B cell (primary cell): ENCODE data around the gene TSPO. TPM values are rescaled to one million over a fixed set of nuclear protein-coding genes. Genes with fewer than 3 reads are reported as not detected.

Experiments used
- ATAC-seq: fragments of 200-7000 bp; cut with Tn5 transposase; one replicate; pipeline ENCODE4 v1.10.0; 2021; ENCODE audit warnings: low read depth, mild to moderate bottlenecking, moderate number of reproducible peaks, moderate library complexity
- CTCF ChIA-PET: fragments of 350-600 bp; sonication (Branson Sonifier 250); formaldehyde crosslinking; loops from one replicate; lab custom pipeline; 2021; ENCODE audit warnings: antibody characterized with exemption, inconsistent platforms; lab: Charles Lee
- POLR2A ChIA-PET: fragments of 350-600 bp; sonication (Branson Sonifier 250); formaldehyde crosslinking; loops from one replicate; lab custom pipeline; 2021; ENCODE audit warnings: antibody characterized with exemption; lab: Charles Lee
- DNase-seq: peaks from one replicate; pipeline ENCODE4 v3.0.0; 2013
- H2AFZ ChIP-seq: 2 replicates; pipeline ENCODE4 v1.6.1; 2012; ENCODE audit warnings: mild to moderate bottlenecking, low read depth, low read length; ENCODE audit not compliant: insufficient read depth, poor library complexity, severe bottlenecking
- H3K27ac ChIP-seq, 2 donors: 1 replicate in 1 of 2; 2 replicates in 1 of 2; pipeline ENCODE4 v1.5.1; 2012 to 2013; ENCODE audit warnings: low read length in 2 of 2, mild to moderate bottlenecking in 2 of 2, moderate library complexity in 1 of 2
- H3K27me3 ChIP-seq, 4 experiments: fragments of 200-600 bp in 1 of 4; sonication (generic) in 1 of 4; replicated peaks in 1 of 4; 1 replicate in 2 of 4; 2 replicates in 2 of 4; pipeline versions ENCODE4 v1.6.1 to v1.7.0; 2013 to 2016; ENCODE audit warnings: low read length in 3 of 4, mild to moderate bottlenecking in 2 of 4, mixed read lengths in 1 of 4, moderate library complexity in 1 of 4; ENCODE audit not compliant: insufficient read depth in 4 of 4, control insufficient read depth in 3 of 4; ENCODE audit errors: control extremely low read depth in 1 of 4
- H3K36me3 ChIP-seq, 2 experiments: replicated peaks in 1 of 2; 1 replicate in 1 of 2; 2 replicates in 1 of 2; pipeline versions ENCODE4 v1.6.1 to v1.7.1; 2013; ENCODE audit warnings: low read length in 1 of 2; ENCODE audit not compliant: insufficient read depth in 2 of 2, control insufficient read depth in 1 of 2; ENCODE audit errors: control extremely low read depth in 1 of 2, extremely low read depth in 1 of 2
- H3K4me1 ChIP-seq, 2 donors: fragments of 200-600 bp in 1 of 2; sonication (generic) in 1 of 2; 1 replicate in 1 of 2; 2 replicates in 1 of 2; pipeline versions ENCODE4 v1.5.1 to v1.6.1; 2013 to 2017; ENCODE audit warnings: low read length in 2 of 2; ENCODE audit not compliant: control insufficient read depth in 2 of 2, insufficient read depth in 2 of 2
- H3K4me2 ChIP-seq: replicated peaks from 2 replicates; pipeline ENCODE3; 2012; ENCODE audit warnings: mild to moderate bottlenecking, low read depth, low read length; ENCODE audit not compliant: poor library complexity, severe bottlenecking
- H3K4me3 ChIP-seq, 5 experiments: fragments of 200-600 bp in 1 of 5; sonication (generic) in 1 of 5; 1 replicate in 3 of 5; 2 replicates in 2 of 5; pipeline versions ENCODE4 v1.5.1 to v1.7.0; 2011 to 2016; ENCODE audit warnings: low read length in 4 of 5, mild to moderate bottlenecking in 4 of 5, low read depth in 2 of 5, control low read depth in 1 of 5, moderate library complexity in 1 of 5; ENCODE audit not compliant: insufficient read depth in 1 of 5; ENCODE audit errors: control extremely low read depth in 1 of 5, extremely low read depth in 1 of 5
- H3K79me2 ChIP-seq: fragments of 200-600 bp; sonication (generic); one replicate; pipeline ENCODE4 v1.6.0; 2016; ENCODE audit warnings: low read length; ENCODE audit not compliant: control insufficient read depth, insufficient read depth
- H3K9ac ChIP-seq: fragments of 200-600 bp; sonication (generic); 2 replicates; pipeline ENCODE4 v1.6.1; 2017; ENCODE audit warnings: mild to moderate bottlenecking, low read length, moderate library complexity
- H3K9me3 ChIP-seq, 3 donors: one replicate each; pipeline versions ENCODE4 v1.6.1 to v1.7.1; 2013; ENCODE audit warnings: low read length in 2 of 3; ENCODE audit not compliant: control insufficient read depth in 2 of 3, insufficient read depth in 1 of 3; ENCODE audit errors: control extremely low read depth in 1 of 3
- H4K20me1 ChIP-seq: 2 replicates; pipeline ENCODE4 v1.6.0; 2012; ENCODE audit warnings: mild to moderate bottlenecking, low read length; ENCODE audit not compliant: insufficient read depth, control insufficient read depth, poor library complexity, severe bottlenecking
- H3K27ac Mint-ChIP-seq: one replicate; pipeline ENCODE4 v1.8.0; 2021; ENCODE audit warnings: mixed read lengths
- H3K27me3 Mint-ChIP-seq: one replicate; pipeline ENCODE4 v1.8.0; 2021; ENCODE audit warnings: mixed read lengths
- H3K4me1 Mint-ChIP-seq: one replicate; pipeline ENCODE4 v1.8.0; 2021; ENCODE audit warnings: mixed read lengths
- H3K4me3 Mint-ChIP-seq: one replicate; pipeline ENCODE4 v1.8.0; 2021; ENCODE audit warnings: mixed read lengths
- H3K9me3 Mint-ChIP-seq: one replicate; pipeline ENCODE4 v1.8.0; 2022; ENCODE audit warnings: mixed read lengths; ENCODE audit not compliant: insufficient read depth
- CTCF ChIP-seq: fragments of 200-600 bp; IDR thresholded peaks from one replicate; pipeline ENCODE4 v1.8.0; 2022; ENCODE audit warnings: antibody characterized with exemption, mild to moderate bottlenecking
- EZH2 ChIP-seq: IDR thresholded peaks from 2 replicates; pipeline ENCODE4 v1.6.1; 2012; ENCODE audit warnings: borderline replicate concordance, low read depth, mild to moderate bottlenecking, moderate library complexity, low read length; ENCODE audit not compliant: insufficient read depth, poor library complexity, severe bottlenecking
- WGBS: methylation state at CpG from one replicate; pipeline ENCODE4 v1.1.5; 2013; ENCODE audit warnings: missing lambda C conversion rate; ENCODE audit not compliant: insufficient coverage; 5-methylcytosine and 5-hydroxymethylcytosine counted together
- intact Hi-C: fragments of 100-400 bp; cut with micrococcal nuclease; formaldehyde crosslinking; loops from one replicate; pipeline ENCODE4 v1.10.0; 2022
- polyA plus RNA-seq: library from polyadenylated mRNA; depleted of rRNA; stranded (reverse); fragments of >200 nt; gene quantifications from 2 replicates; pipeline ENCODE4 v1.2.3, GENCODE V29; 2012
- total RNA-seq, 2 donors: library from RNA; stranded (reverse); fragments of 120-200 nt in 1 of 2; gene quantifications; 1 replicate in 1 of 2; 2 replicates in 1 of 2; pipeline versions ENCODE4 v1.2.3 to v1.2.4, GENCODE V29; 2013 to 2022

TSPO gene
- total and polyA plus RNA-seq, 2 donors (not counting 1 experiment from before 2014, with no cell fraction given): 54.9 to 94.2 TPM

- no peak overlapping the region for H3K27ac Mint-ChIP-seq
- Histone ChIP-seq H3K9me3 (no peaks in the 10 kb centered on the region), H3K36me3 (peaks cover 0 to 7% of the 10 kb centered on the region in 2 experiments), H3K27ac (no peak overlapping the region), H4K20me1 (no peaks in the 10 kb centered on the region), H3K27me3 (no peaks in the 10 kb centered on the region), H3K79me2 (no peaks in the 10 kb centered on the region), H3K9ac (no peak overlapping the region), H3K4me1 (peaks cover 0 to 12% of the 10 kb centered on the region in 2 donors), H3K4me2 (no peak overlapping the region), H2AFZ (no peak overlapping the region), H3K4me3 (no peak overlapping the region)
- H3K4me3 Mint-ChIP-seq: no peak overlapping the region
- WGBS: 89% methylated on average over 21 of the region's 23 CpGs
- DNase-seq: no peak
- TF ChIP-seq CTCF (no peak), EZH2 (no peak)
- no peak for ATAC-seq
- ChIA-PET POLR2A (interaction anchor here (0.7 kb wide), 1 partner anchor 533 kb away, joined by 8 read pairs; no protein-coding TSS in a partner anchor), CTCF (no interaction called here)
- H3K9me3 Mint-ChIP-seq: no peaks in the 10 kb centered on the region
- H3K4me1 Mint-ChIP-seq: peaks cover 11% of the 10 kb centered on the region
- intact Hi-C loops: no loop called here
- H3K27me3 Mint-ChIP-seq: no peaks in the 10 kb centered on the region
Observed at GRCh38 chr22:43166132-43166930, 15.0 kb downstream of the TSPO start.

GRCh38 chr22:43167001-43167589 lies 15.7 kb downstream of the TSPO start:
- POLR2A ChIA-PET: no interaction called here
- Histone ChIP-seq H3K4me2 (no peak overlapping the region), H4K20me1 (no peaks in the 10 kb centered on the region), H3K4me3 (no peak overlapping the region), H3K4me1 (peaks cover 0 to 12% of the 10 kb centered on the region in 2 donors), H3K79me2 (no peaks in the 10 kb centered on the region), H3K9me3 (no peaks in the 10 kb centered on the region), H3K27me3 (no peaks in the 10 kb centered on the region), H2AFZ (no peak overlapping the region), H3K9ac (no peak overlapping the region), H3K27ac (no peak overlapping the region), H3K36me3 (peaks cover 0 to 13% of the 10 kb centered on the region in 2 experiments)
- no peak overlapping the region for H3K27ac Mint-ChIP-seq
- intact Hi-C loops: no loop called here
- no peaks in the 10 kb centered on the region for H3K9me3 Mint-ChIP-seq
- ATAC-seq: no peak
- H3K4me1 Mint-ChIP-seq: peaks cover 11% of the 10 kb centered on the region
- no peak for DNase-seq
- no peaks in the 10 kb centered on the region for H3K27me3 Mint-ChIP-seq
- TF ChIP-seq EZH2 (no peak), CTCF (no peak)
- WGBS: 97% methylated on average over 17 of the region's 19 CpGs
- CTCF ChIA-PET: no interaction called here
- no peak overlapping the region for H3K4me3 Mint-ChIP-seq
